Effector memory CD4-positive, alpha-beta T cell (primary cell): Measurements from ENCODE around the gene RABGGTA.

Source experiments
- DNase-seq, 3 donors: peaks; one replicate each; pipeline ENCODE4 v3.0.0-alpha.2; 2020
- H3K27ac ChIP-seq: 2 replicates; pipeline ENCODE4 v1.7.0; 2013; ENCODE audit warnings: mild to moderate bottlenecking, low read length, moderate library complexity; ENCODE audit not compliant: insufficient read depth, poor library complexity, severe bottlenecking
- H3K27me3 ChIP-seq: replicated peaks from 2 replicates; pipeline ENCODE4 v1.7.0; 2013; ENCODE audit warnings: mild to moderate bottlenecking, low read length; ENCODE audit not compliant: insufficient read depth, control insufficient read depth, poor library complexity, severe bottlenecking
- H3K36me3 ChIP-seq: 2 replicates; pipeline ENCODE4 v1.7.0; 2013; ENCODE audit warnings: mild to moderate bottlenecking, low read length, moderate library complexity; ENCODE audit not compliant: control insufficient read depth, insufficient read depth
- H3K4me1 ChIP-seq: 2 replicates; pipeline ENCODE4 v1.7.0; 2013; ENCODE audit warnings: low read length, mild to moderate bottlenecking; ENCODE audit not compliant: control insufficient read depth, insufficient read depth, poor library complexity, severe bottlenecking
- H3K4me3 ChIP-seq: 2 replicates; pipeline ENCODE4 v1.7.0; 2013; ENCODE audit warnings: low read length, low read depth, mild to moderate bottlenecking; ENCODE audit not compliant: insufficient read depth, poor library complexity, severe bottlenecking
- H3K9me3 ChIP-seq: 2 replicates; pipeline ENCODE4 v1.7.0; 2013; ENCODE audit warnings: mild to moderate bottlenecking, low read length, moderate library complexity; ENCODE audit not compliant: control insufficient read depth

RABGGTA gene

GRCh38 chr14:24279301-24280186 lies 8.1 kb upstream of the RABGGTA start:
- H3K27ac ChIP-seq = peak overlapping the region; percentile 4

GRCh38 chr14:24278424-24278823 lies 7.0 kb upstream of the RABGGTA start:
- no peak for DNase-seq
- H3K27ac ChIP-seq = no peak overlapping the region
- H3K4me3 ChIP-seq = no peak overlapping the region
- H3K4me1 ChIP-seq = peaks cover 21% of the 10 kb centered on the region
- no peaks in the 10 kb centered on the region for H3K9me3 ChIP-seq
- no peaks in the 10 kb centered on the region for H3K27me3 ChIP-seq
- H3K36me3 ChIP-seq = no peaks in the 10 kb centered on the region

More at GRCh38 chr14:24279301-24280186, 8.1 kb upstream of the RABGGTA start:
- Histone ChIP-seq H3K4me1 (peaks cover 14% of the 10 kb centered on the region), H3K36me3 (no peaks in the 10 kb centered on the region), H3K27me3 (no peaks in the 10 kb centered on the region), H3K4me3 (no peak overlapping the region), H3K9me3 (no peaks in the 10 kb centered on the region)
- peak in 2 of 3 donors; percentile 28 to 32 for DNase-seq

GRCh38 chr14:24277606-24278321 lies 6.4 kb upstream of the RABGGTA start:
- H3K27me3 ChIP-seq = no peaks in the 10 kb centered on the region
- H3K27ac ChIP-seq = no peak overlapping the region
- H3K36me3 ChIP-seq = no peaks in the 10 kb centered on the region
- DNase-seq = no peak
- H3K9me3 ChIP-seq = no peaks in the 10 kb centered on the region
- no peak overlapping the region for H3K4me3 ChIP-seq
- H3K4me1 ChIP-seq = peaks cover 21% of the 10 kb centered on the region

GRCh38 chr14:24277071-24277470 lies 5.7 kb upstream of the RABGGTA start:
- H3K27me3 ChIP-seq = no peaks in the 10 kb centered on the region
- no peaks in the 10 kb centered on the region for H3K36me3 ChIP-seq
- H3K9me3 ChIP-seq = no peaks in the 10 kb centered on the region
- no peak for DNase-seq
- no peak overlapping the region for H3K27ac ChIP-seq
- peaks cover 26% of the 10 kb centered on the region for H3K4me1 ChIP-seq
- H3K4me3 ChIP-seq = no peak overlapping the region

- peak in 2 of 3 donors; percentile 7 to 15 for DNase-seq
- Histone ChIP-seq H3K4me3 (no peak overlapping the region), H3K36me3 (no peaks in the 10 kb centered on the region), H3K27me3 (no peaks in the 10 kb centered on the region), H3K9me3 (no peaks in the 10 kb centered on the region), H3K4me1 (peaks cover 31% of the 10 kb centered on the region), H3K27ac (peak overlapping the region; percentile 56)
Measured at GRCh38 chr14:24274101-24274543, 2.7 kb upstream of the RABGGTA start.

GRCh38 chr14:24273422-24273998 lies 2.1 kb upstream of the RABGGTA start:
- Histone ChIP-seq H3K4me1 (peaks cover 27% of the 10 kb centered on the region), H3K27ac (peak overlapping the region; percentile 51), H3K27me3 (no peaks in the 10 kb centered on the region), H3K4me3 (no peak overlapping the region), H3K9me3 (no peaks in the 10 kb centered on the region), H3K36me3 (peaks cover 5% of the 10 kb centered on the region)
- DNase-seq = no peak

GRCh38 chr14:24272467-24272866 lies 1.1 kb upstream of the RABGGTA start:
- H3K9me3 ChIP-seq = no peaks in the 10 kb centered on the region
- no peaks in the 10 kb centered on the region for H3K27me3 ChIP-seq
- no peak for DNase-seq
- peak overlapping the region; percentile 89 for H3K27ac ChIP-seq
- H3K4me1 ChIP-seq = peaks cover 25% of the 10 kb centered on the region
- H3K4me3 ChIP-seq = peak overlapping the region; percentile 5
- peaks cover 14% of the 10 kb centered on the region for H3K36me3 ChIP-seq

- Histone ChIP-seq H3K9me3 (no peaks in the 10 kb centered on the region), H3K36me3 (peaks cover 20% of the 10 kb centered on the region), H3K4me1 (peaks cover 25% of the 10 kb centered on the region), H3K27me3 (no peaks in the 10 kb centered on the region), H3K27ac (peak overlapping the region; percentile 89), H3K4me3 (peak overlapping the region; percentile 5)
- no peak for DNase-seq
Measured at GRCh38 chr14:24271834-24272263, 452 bp upstream of the RABGGTA start.

- no peaks in the 10 kb centered on the region for H3K9me3 ChIP-seq
- peaks cover 25% of the 10 kb centered on the region for H3K4me1 ChIP-seq
- DNase-seq = no peak
- peak overlapping the region; percentile 89 for H3K27ac ChIP-seq
- H3K36me3 ChIP-seq = peaks cover 32% of the 10 kb centered on the region
- peak overlapping the region; percentile 76 for H3K4me3 ChIP-seq
- no peaks in the 10 kb centered on the region for H3K27me3 ChIP-seq
Measured at GRCh38 chr14:24270537-24271133, 762 bp downstream of the RABGGTA start.
